GM20000 (cell line): ENCODE data around the gene MRPL37.

Experiments used
- DNase-seq: peaks from one replicate; pipeline ENCODE4 v3.0.0; 2012; ENCODE audit warnings: low spot score
- TF ChIP-seq, protein P1 (sequence below): IDR thresholded peaks from 2 replicates; pipeline ENCODE4 v1.5.1; 2012; ENCODE audit warnings: mild to moderate bottlenecking, control low read depth; ENCODE audit errors: extremely low read depth, missing control alignments

The MRPL37 gene

DNA sequence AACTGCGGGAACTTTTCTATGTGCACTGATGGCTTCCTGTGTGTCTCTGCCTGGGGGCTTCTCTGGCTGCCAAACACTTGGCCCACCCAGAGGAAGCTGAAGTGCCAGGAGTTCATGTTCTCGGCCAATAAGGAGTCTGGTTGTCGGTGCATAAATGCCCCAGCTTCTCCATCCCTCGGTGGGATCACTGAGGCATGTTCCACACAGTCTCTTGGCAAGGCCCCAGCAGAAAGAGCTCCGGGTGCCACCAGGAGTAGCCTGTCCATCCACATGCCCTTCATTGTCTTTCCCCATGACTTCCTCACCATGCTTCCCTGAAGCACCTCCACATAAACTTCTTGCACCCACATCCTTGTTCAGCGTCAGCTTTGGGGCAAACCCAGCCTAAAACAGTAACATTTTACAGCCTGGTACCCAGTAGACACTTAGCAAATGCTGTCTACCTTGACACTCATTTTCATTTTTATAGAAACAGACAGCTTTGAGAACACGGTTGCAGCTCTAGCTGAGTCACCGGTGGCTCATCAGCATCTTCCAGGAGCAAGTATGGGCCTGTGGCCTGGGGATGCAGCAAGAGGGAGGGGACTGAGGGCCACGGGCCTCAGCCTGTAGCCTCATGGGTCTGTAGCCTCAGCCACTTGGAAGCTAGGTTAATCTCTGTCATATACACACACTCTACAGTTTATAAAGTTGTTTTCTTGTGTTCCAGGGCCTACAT is 32.4 kb upstream of the MRPL37 start:
- TF ChIP-seq, protein P1, sequence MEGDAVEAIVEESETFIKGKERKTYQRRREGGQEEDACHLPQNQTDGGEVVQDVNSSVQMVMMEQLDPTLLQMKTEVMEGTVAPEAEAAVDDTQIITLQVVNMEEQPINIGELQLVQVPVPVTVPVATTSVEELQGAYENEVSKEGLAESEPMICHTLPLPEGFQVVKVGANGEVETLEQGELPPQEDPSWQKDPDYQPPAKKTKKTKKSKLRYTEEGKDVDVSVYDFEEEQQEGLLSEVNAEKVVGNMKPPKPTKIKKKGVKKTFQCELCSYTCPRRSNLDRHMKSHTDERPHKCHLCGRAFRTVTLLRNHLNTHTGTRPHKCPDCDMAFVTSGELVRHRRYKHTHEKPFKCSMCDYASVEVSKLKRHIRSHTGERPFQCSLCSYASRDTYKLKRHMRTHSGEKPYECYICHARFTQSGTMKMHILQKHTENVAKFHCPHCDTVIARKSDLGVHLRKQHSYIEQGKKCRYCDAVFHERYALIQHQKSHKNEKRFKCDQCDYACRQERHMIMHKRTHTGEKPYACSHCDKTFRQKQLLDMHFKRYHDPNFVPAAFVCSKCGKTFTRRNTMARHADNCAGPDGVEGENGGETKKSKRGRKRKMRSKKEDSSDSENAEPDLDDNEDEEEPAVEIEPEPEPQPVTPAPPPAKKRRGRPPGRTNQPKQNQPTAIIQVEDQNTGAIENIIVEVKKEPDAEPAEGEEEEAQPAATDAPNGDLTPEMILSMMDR, result no peak
- DNase-seq, result no peak

- DNase-seq, result no peak
- TF ChIP-seq, protein P1, result no peak
Observed at GRCh38 chr1:54168206-54168965, 31.6 kb upstream of the MRPL37 start.

DNA sequence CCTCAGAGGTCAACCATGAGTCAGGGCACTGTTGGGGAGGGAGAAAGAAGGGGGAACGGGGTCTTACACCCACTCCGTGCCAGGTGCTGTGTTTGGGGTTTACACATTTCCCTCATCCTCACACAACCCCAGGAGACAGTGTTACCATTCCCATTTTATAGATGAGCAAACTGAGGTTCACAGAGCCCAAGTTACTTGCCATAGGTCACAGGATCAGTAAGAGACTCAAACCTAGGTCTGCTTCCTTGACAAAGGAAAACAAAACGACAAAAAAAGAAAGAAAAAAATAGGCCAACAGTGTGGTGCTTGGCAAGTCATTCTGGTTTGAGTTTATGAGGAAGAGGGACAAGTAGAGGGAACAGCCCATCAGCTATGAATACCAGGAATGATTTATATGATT is 30.9 kb upstream of the MRPL37 start:
- TF ChIP-seq, protein P1, result no peak
- DNase-seq, result no peak

DNA sequence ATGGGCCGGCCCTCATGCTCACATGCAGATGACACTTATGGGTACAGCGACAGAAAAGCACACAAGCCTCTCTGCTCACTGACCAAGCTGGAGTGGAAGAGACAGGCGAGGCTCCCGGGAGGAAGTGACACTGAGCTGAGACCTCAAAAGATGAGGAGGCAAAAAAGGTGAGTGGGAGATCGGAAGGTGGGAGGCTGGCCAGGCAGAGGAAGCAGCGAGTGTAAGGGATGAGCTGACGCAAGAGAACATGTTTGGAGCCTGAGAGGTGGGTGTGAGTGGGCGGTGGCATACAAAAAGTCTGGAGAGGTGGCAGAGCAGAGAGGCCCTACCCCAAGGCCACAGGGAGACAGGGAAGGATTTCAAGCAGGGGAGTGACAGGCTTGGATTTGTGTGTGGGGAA is 29.0 kb upstream of the MRPL37 start:
- TF ChIP-seq, protein P1, result no peak

GRCh38 chr1:54171606-54172005 is 28.4 kb upstream of the MRPL37 start:
- TF ChIP-seq, protein P1, result no peak
- no peak for DNase-seq

More for the DNA sequence above, 29.0 kb upstream of the MRPL37 start:
- no peak for DNase-seq

GRCh38 chr1:54172614-54173599 is 27.1 kb upstream of the MRPL37 start:
- TF ChIP-seq, protein P1, result no peak
- DNase-seq, result no peak

DNA sequence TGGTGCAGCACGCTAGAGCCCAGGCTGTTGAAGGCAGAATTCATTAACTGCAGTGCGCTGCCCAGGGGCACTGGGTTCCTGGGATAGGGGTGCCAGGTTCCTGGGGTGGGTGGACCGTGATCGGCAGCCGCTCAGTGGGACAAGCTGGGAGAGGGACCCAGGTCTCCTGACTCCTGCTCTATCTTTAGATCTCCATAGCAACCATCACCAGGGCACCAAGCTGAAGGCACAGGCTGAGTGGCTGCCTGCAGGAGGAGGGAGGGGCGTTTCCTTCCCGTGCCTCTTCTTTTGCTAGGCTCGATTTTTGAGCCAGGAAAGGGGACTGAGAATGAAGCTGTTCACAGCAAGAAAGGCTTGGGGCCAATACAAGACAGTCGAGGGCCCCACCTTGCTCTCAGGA is 26.3 kb upstream of the MRPL37 start:
- TF ChIP-seq, protein P1, result no peak
- no peak for DNase-seq
